GM12874 (cell line): ENCODE measurements around the gene RFXAP.

Source experiments
- TF ChIP-seq, protein P1 (sequence below): IDR thresholded peaks from 2 replicates; pipeline ENCODE4 v1.5.1; 2011; ENCODE audit warnings: low read depth, mild to moderate bottlenecking, control low read depth, low read length, moderate library complexity; ENCODE audit not compliant: insufficient read depth

The RFXAP gene

DNA sequence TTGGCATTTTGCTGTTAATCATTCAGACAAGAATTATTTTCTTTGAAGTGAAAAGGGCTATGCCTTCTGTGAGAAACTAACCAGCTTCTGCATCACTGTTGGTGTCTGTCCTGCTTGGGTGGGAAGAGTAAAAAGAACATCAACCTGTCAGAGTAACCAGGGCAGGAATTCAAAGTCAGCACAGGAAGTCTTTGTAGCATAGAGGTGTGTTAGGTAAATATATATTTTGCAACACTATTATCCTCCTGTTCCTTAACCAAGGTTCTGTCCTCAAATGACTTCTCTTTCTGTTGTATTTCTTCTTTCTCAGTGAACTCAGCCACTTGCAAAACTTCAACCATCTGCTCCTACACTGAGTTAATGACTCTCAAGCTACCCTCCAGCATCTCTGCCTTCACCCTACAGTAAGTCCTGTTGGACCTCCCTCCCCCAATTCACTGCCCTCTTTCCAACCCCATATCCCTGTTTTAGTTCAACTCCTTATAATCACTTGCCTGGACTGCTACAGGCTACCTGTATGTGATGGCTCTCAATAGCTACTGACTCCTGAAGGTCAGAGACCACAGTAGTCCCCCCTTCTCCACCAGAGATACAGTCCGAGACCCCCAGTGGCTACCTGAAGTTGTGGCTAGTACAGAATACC is 51.1 kb downstream of the RFXAP start:
- TF ChIP-seq, protein P1, sequence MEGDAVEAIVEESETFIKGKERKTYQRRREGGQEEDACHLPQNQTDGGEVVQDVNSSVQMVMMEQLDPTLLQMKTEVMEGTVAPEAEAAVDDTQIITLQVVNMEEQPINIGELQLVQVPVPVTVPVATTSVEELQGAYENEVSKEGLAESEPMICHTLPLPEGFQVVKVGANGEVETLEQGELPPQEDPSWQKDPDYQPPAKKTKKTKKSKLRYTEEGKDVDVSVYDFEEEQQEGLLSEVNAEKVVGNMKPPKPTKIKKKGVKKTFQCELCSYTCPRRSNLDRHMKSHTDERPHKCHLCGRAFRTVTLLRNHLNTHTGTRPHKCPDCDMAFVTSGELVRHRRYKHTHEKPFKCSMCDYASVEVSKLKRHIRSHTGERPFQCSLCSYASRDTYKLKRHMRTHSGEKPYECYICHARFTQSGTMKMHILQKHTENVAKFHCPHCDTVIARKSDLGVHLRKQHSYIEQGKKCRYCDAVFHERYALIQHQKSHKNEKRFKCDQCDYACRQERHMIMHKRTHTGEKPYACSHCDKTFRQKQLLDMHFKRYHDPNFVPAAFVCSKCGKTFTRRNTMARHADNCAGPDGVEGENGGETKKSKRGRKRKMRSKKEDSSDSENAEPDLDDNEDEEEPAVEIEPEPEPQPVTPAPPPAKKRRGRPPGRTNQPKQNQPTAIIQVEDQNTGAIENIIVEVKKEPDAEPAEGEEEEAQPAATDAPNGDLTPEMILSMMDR, result no peak

DNA sequence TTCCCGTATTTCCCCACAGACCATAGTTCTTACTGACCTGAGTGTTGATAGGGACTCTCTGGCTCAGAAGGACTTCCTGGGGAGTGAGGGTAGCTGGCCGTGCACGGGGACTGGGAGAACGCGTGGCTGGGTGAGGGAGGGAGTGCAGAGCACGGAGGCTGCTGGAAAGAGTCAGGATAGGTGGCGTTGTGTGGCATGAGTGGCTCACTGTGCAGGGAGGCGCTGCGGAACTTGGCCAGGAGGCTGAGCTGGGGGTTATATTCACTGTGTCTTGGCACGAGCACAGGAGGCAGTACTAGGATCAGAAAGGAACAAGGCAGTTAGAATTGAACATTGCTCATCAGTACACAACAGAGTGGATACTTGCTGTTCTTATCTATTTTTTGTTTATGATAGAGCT is 53.6 kb downstream of the RFXAP start:
- TF ChIP-seq, protein P1, result no peak

DNA sequence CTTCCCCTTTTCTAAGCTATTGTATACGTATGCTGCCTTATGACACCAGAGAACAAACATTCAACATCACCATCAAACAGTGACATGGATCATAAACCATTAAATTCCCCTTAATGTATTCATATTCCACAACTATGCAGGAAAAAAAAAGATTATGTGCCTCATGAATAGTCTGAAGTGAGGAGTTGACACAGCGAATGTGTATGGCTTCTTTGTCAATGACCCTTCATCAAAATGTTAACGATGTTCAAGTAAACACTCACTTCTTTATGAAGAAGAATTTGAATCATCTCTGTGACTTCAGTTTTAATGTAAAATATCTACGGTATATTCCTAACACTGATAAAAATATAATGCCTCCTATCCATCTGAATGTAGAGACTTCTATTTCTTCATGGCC is 56.4 kb downstream of the RFXAP start:
- TF ChIP-seq, protein P1, result no peak

- TF ChIP-seq, protein P1, result no peak
These were observed 56.9 kb downstream of the RFXAP start for GRCh38 chr13:36875961-36876360.
